Effector CD4-positive, alpha-beta T cell (primary cell): ENCODE data around the gene HMG20A.

Experiments used
- DNase-seq: peaks from one replicate; pipeline ENCODE4 v3.0.0-alpha.2; 2020

HMG20A gene

DNA sequence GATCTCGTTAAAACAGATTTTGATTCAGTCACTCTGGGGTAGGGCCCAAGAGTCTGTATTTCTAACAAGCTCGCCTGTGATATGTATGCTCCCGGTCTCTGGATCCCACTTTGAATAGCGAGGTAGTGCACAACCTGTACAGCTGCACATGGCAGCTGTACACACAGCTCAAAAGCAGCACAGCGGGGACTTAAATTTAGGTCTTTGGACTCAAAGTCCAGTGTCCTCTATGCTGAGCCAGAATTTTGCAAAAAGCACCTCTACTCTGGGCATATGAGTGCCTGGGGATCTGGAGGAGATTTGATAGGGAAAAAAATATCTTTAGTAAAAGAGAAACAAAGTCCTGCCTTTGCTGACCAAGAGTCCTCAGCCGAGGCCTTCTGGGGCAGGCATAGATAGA, 83.1 kb downstream of the HMG20A start:
- no peak for DNase-seq

DNA sequence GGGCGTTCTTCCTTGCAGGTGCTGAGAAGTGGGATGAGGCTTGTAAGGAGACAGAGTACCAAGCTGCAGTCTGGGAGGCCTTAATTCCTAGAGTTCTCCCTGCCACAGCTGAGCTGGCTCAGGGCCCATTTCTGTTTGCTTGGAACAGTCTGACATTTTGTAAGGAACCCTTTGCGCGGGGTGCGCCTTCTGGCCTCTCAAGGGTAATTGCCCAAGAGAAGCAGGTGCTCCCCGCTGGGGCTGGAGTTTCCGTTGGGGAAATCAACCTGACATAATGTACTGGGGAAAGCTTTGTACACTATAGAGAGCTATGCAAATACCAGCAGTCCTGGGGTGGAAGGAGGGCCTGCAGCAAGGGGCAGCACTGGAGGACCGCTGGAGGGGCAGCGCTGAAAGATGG, 83.6 kb downstream of the HMG20A start:
- DNase-seq: no peak

DNA sequence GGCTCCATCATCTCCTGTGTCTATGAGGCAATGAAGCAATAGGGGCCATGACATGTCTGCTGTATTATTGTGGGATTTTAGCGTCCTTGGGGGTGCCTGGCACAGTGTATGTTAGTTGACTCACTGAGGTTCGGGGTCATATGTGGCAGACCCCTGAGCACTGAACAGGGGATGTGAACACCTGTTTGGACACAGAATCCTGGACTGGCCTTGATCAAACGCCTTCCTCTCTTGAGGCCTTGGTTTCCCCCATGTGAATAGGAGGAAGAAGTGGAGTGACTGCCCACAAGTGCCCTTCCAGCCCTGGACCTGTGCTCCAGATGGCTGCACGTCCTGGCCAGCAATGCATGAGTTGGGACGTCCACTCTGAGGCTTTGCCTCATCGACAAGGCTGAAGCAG, 84.2 kb downstream of the HMG20A start:
- no peak for DNase-seq

DNA sequence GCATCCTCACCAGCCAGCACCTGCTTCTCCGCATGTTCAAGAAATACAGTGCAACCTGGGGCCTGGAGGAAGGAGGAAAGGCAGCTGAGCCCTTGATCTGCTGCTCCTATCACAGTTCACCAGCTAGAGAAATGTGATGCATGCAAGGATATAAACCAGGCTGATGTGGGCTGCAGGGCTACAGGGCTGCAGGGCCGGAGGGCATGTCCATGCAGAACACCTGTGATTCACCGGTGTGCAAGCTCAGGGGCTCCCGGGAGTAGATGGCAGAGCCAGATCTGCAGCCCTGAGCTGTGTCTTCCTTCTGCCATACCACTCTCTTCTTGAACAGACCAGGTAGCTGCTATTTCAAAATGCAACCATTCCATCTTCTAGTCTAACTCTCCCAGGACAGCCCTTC, 84.9 kb downstream of the HMG20A start:
- no peak for DNase-seq

DNA sequence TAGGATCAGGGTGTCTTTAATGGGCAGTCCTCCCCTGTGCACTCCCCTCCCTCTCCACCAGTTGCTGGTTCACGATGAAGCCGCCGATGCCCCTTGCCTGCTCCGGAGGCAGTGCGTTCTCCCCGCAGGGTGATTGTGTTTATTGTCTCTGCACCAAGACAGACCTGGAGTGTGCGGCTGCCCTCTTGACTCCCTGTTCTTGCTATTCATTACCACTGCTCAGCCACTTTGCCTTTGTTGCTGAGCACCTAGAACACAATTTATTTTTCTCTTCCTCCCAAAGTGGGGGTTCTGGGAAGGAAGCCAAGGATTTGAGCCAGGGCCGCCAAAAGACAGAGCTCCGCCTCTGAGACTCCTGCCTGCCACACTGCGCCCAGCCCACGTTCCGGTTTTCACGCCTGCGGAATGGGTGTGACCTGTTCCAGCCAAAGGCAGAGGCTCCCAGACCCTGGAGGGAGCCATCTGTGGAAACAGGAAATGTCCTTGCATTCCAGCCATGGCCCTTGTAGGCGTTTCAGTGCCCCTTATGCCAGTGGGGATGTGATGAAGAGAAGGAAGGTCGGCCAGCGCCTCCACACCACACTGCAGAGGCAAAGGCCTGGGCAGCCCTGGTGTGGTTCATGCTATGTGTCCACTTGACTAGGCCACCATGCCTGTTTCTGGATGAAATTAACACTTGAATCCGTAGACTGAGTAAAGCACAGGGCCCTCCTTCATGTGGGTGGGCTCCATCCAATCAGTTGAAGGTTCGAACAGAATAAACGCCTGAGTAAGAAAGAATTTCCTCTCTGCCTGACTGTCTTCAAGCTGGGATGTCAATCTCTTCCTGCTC, 85.8 kb downstream of the HMG20A start:
- no peak for DNase-seq

DNA sequence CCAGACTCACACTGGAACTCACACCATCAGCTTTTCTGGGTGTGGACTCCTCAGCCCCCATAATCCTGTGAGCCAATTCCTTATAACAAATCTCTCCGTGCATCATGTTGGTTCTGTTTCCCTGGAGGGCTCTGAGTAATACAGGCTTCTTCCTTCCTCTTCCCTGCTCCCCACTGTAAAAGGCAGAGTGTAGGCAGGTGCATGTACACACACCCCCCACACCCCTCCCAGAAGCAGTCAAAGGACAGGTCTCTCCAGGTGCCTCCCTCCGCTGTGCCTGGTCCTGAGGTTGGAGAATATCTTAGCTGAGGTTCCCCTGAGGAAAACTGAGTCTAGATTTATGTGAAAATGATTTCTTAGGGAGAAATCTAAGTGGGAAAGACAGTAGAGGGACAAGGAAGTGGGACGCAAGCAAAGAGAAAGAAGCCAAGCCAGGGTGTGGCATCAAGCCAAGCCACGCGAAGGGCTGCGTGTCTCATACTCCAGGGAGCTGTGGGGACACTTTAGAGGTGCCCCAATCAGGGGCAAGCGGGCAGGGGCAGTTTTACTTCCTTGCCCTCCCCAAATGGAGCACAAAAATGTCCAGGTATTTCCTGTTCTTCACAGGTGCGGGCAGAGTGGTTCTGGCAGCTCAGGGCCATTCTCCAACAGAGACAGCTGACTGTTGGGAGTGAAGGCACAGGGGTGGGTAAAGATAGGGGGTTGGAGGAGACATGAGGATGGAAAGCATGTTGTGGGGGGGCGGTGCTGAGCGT, 86.6 kb downstream of the HMG20A start:
- DNase-seq: no peak

DNA sequence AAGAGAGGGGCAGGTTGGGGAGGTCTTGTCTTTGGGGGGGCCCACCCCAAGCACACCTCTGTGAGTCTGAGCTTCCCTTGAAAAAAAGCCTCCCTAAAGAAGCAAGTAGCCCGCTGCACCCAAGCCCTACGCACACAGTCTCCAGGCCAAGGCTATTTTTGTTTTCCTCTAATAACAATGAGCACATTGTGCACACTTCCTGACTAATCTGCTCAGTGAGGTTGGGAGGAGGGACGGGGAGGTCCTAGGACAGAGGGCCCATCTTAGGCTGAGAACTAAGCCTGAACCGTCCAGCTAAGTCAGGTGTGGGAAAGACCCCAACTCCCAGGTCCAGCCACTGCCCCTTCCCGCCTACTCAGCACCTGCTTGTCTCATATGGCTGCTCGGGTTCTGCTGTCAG, 87.2 kb downstream of the HMG20A start:
- no peak for DNase-seq

DNA sequence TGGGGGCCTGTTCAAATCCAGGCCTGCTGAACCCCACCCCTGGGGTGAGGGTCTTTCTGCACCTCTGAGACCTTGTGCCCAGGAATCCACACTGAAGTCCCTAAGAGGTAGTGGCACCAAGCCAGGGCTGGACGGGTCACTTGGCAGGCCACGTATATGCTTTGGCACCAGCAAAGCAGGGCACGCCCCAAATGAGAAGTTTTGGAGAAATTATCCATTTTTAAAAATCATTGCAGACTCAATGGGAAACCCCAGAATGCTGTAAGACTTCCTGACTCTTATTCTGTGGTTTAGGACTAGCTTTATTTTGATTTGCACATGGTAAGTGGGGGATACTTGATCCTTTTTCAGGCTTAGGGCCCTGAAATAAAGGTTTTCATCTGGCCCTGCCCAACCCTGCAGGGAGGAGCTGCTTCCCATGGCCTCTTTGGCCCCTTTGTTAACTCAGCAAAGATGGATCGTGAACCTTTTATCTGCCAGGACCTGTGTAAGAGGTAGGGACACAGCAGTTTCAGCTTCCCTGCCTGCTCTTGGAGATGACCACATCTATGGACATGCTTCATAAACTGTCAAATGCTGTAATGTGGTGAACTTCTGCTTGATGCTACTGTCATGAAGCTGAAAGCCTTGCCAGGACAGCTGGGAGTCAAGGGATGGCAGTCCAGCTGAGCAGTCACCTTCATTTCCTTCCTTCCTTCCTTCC, 88.0 kb downstream of the HMG20A start:
- no peak for DNase-seq

DNA sequence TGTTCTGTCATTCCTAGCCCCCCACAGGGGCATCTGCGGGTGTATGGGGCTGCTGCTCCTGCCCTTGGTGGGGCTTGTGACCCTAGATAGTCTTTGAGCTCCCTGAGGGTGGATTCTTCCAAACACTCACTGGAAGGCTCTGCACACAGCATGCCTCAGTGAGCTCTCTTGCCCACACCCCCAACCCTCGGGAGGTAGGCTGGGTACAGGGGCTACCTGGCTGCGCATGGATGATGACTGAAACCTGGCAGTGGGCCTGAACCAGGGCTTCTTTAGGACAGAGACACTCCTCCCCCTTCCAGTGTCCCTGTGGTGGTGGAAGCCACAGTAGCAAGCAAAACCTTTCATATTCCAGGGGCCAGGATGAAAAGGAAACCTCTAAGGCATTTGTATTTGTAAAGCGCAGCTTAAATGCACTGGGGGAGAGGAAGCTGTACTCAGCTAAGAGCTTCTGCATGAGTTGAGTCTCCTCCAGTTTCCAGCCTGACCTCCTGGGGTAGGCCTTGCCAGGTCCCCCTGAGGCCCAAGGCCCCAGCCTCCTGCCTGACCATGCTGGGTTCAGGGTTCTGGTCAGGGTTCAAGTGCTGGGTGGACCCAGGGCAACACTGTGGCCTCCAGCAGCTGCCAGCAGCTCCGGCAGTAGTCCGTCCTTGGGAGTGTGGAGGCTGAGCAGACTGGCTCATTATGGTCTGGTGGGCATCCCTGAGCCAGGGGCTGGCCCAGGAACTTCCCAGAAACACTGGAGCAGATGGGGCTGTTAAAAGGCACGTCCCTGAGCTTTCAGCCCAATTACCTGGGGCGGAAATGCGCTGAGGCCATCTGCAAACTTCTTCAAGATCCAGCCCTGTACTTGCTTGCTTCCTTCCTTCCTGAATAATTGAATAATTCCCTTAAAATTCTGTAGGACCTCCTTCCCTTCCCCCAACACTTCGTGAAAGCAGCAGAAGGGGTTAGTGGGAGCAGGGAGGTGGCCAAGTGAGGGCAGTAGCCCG, 89.7 kb downstream of the HMG20A start:
- no peak for DNase-seq

DNA sequence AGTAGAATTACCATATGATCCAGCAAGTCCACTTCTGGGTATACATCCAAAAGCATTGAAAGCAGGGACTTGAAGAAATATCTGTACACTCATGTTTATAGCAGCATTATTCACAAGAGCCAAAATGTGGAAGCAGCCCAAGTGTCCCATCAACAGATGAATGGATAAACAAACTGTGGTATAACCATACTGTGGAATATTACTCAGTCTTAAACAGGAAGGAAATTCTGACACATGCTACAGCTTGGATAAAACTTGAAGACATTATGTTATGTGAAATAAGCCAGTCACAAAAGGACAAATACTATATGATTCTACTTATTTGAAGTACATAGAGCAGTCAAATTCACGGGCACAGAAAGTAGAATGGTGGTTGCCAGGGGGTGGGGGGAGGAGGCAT, 91.2 kb downstream of the HMG20A start:
- no peak for DNase-seq

DNA sequence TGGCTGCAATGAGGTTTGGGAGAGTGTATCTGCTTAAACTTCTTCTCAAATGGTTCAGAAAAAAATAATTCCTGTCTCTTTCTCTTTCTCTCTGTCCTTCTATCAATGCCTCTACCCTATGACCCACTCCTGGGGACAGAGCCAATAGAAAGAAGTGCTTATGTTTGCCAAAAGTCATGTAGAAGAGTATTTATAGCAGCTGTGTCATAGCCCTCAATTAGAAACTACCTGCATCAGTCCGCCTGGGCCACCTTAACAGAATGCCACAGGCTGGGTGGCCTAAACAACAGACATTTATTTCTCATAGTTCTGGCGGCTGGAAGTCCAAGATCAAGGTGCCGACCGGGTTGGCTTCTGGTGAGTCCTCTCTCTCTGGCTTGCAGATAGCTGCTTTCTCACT, 92.5 kb downstream of the HMG20A start:
- no peak for DNase-seq

DNA sequence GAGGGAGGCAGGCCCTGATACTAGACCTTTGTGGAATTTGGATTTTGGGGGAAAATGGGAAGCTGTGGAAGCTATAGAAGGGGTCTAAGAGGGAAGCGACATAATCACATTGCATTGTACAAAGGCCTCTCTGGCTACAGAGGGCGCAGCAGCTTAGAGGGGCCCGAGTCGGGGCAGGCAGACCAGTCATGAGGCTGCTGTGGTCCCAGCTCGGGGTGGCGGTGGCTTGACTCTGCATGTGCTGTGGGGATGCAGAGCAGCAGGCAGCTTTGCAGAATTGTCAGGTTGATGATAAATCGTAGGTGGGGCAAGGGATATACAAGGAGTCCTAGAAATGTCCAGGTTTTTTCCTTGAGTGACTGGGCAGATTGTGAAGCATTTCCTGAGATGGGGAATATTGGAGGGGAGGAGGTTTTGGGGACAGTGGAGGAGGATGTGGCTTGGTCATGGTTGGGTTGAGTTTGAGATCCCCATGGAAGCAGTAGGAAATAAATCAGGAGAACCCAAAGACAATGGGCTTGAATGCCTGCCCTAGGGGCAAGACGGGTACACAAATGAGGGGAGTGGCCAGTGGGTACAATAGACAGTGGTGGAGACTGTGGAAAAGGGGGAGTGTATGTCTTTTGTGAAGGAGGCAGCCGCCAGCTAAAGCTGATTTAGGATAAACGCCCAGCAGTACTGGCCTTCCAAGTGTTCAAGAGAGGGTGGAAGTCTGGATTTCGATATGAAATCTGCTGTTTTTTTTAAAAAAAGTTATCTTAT, 94.1 kb downstream of the HMG20A start:
- DNase-seq: no peak

DNA sequence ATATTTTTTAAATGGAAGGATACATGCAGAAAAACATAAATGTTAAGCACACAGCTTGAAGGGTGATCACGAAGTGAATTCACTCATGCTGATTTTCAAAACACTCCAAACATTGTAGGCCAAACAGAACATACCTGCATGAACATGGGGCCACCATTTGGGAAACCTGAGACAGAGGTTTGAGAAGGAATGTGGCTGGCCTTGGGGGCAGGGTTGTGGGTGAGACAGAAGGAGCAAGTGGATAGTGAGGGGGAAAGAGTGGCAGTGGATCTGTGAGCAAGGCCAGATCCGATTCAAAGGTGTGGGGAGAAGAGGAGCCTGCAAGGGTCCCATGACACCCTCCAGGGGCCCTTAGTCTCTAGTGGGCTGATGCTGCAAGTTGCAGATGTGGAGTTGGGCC, 94.9 kb downstream of the HMG20A start:
- DNase-seq: no peak

DNA sequence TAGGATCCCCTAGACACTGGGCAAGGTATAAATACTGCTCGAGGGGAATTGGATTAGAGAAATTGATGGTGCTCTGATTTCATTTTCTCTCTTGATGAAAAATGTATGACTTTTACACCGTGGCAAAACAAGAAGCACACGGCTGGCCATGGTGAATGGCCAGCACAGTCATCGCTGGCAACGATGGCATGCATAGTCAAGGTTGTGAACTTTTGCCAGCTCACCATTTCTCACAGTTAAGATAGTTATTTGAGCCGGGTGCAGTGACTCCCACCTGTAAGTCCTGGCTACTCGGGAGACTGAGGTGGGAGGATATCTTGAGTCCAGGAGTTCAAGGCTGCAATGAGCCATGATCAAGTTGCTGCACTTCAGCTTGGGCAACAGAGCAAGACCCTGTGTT, 95.4 kb downstream of the HMG20A start:
- DNase-seq: no peak

DNA sequence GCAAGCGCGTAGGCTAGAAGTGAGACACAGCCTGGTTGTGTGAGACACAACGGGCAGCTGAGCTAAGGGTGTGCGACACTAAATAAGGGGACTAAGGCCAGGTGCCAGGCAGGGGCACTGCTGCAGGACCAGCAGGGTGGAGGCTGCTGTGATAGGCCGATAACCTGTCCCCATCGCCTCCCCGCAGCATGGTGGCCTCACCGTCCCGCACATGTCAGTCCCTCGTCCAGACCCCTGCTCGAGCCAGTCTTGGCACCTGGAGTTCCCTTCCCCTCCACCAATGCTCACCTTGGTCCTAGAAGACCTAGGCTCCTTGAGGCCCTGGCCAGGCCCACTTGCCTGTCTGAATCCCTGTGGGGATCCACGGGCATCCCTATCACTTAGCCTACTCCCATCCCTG, 96.1 kb downstream of the HMG20A start:
- DNase-seq: no peak

DNA sequence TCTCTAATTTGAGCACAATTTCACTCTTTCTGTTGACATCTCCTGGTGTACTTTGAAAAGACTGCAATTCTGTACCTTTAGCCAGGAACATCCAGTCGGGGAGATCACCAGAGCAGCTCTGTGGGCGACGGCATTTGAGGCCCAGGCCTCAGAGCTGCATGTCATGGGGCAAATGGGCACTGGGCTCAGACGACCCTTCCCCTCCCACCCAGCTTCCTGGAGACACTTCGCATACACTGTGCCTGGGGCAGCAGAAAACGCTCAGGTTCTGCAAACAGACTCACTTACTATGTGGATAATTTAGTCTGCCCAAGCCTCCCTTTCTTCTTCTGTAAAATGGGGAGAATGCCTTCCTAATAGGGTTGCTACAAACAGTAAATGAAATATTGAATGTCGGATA, 96.9 kb downstream of the HMG20A start:
- no peak for DNase-seq

DNA sequence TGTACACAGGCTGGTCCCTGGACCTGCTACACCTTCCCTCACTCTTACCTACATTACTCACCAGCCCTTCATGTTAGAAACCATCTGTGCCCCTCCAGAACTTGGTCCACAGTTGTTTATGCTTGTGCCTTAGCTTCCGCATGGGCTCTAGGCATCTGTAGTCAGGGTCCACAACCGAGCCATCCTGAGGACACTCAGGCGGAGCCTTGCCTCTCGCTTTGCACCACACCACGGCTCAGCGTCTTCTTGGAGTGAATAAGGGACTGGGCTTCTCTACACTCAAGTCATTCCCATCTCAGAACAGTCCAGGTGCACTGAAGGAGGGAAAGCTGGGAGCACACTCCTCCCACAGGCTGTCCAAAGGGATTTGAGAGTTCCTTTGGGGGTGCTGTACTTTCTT, 97.8 kb downstream of the HMG20A start:
- no peak for DNase-seq

DNA sequence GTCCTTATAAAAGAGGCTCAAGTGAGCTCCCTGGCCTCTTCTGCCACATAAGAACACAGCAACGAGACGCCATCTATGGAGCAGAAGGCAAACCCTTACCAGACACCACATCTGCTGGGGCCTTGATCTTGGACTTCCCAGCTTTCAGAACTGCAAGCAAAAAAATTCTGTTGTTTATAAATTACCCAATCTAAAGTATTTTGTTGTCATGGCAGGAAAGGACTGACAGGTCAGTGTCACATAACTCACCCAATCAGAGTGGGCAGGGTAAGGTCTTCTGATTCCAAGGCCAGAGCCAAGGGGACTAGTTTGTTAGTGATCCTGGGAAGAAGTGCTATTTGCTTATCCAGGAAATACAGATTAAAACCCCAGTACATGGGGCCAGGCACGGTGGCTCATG, 98.9 kb downstream of the HMG20A start:
- DNase-seq: no peak

DNA sequence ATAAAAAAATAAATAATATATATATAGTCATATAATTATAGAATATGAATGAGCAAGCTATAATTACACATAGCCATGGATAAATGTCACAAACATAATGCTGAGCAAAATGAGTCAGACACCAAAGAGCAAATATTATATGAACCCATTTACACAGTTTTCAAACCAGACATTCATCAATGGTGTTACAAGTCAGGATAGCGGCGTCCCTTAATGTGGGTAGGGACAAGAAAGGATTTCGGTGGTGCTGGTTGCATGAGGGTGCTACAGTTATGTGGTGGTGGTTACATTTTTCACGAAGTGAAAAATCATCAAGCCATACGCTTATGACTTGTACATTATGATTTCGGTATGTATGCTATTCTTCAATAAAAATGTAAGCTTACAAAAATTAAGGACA, 100.5 kb downstream of the HMG20A start:
- no peak for DNase-seq

DNA sequence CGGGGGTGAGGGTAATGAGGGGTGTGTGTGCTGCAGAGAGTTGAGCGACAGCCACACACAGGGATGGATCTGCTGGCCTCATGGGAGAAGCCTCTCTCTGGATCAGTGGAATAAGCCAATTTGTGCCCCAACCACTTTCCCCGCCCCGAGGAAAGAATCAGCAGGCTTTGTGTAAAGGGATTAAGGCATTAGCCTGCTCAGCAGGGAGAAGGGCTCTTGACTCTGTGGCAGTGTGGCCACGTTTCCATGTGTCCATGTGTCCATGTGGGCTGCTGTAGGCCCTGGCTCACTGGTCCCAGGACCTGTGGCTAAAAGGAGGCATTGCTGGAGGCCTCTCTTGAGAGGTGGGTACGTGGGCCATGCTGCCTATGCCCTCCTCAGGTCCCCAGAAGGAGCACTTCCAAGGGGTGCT, 104.7 kb downstream of the HMG20A start:
- DNase-seq: no peak

DNA sequence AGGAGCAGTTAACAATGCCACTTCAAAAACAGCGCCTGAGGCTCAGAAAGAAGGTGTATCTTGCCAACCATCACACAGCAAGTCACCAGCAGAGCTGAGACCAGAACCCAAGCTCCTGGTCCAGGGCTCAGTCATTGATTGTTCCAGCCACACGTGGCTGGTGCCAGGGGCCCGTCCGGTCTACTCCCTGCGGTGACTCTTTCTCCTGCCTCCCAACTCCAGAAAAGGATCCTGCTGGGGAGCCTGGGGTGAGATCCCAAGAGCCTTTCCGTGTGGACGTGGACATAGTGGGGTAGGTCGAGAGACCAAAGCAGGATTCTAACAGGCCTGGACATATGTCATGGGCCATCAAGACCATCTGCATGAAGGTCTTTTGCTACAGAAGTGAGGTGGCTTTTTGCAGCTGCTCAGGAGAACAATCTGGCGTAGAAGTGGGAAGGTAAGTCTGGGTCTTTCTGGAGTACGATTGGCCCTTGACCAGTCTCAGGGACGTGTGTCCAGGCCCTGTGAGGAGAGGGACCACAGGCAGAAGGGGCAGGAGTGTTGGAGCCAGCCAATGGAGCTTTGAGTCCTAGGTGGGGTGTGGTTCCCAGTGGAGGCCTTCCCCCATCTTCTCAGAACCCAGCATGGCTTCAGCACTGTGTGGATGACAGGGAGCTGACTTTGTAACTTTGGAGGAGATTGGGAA, 105.4 kb downstream of the HMG20A start:
- no peak for DNase-seq
